Glutamatergic neuron (in vitro differentiated cells): ENCODE data around the gene NAMPT. TPM values are rescaled to one million over a fixed set of nuclear protein-coding genes. Genes with fewer than 3 reads are reported as not detected.

Experiments used
- DNase-seq: peaks from one replicate; pipeline ENCODE4 v3.0.0; 2022
- H3K27ac Mint-ChIP-seq: one replicate; pipeline ENCODE4 v1.8.0; 2020; ENCODE audit warnings: mild to moderate bottlenecking, mixed read lengths, inconsistent platforms; ENCODE audit not compliant: unreplicated experiment
- H3K27me3 Mint-ChIP-seq: one replicate; pipeline ENCODE4 v1.8.0; 2020; ENCODE audit warnings: mild to moderate bottlenecking, moderate library complexity, mixed read lengths, inconsistent platforms; ENCODE audit not compliant: unreplicated experiment
- H3K36me3 Mint-ChIP-seq: one replicate; pipeline ENCODE4 v1.8.0; 2020; ENCODE audit warnings: mild to moderate bottlenecking, mixed read lengths, inconsistent platforms; ENCODE audit not compliant: unreplicated experiment
- H3K4me1 Mint-ChIP-seq: one replicate; pipeline ENCODE4 v1.8.0; 2020; ENCODE audit warnings: mild to moderate bottlenecking, low read depth, mixed read lengths, inconsistent platforms; ENCODE audit not compliant: unreplicated experiment
- H3K4me3 Mint-ChIP-seq: one replicate; pipeline ENCODE4 v1.8.0; 2020; ENCODE audit warnings: mild to moderate bottlenecking, mixed read lengths, inconsistent platforms; ENCODE audit not compliant: unreplicated experiment
- H3K9me3 Mint-ChIP-seq: one replicate; pipeline ENCODE4 v1.8.0; 2020; ENCODE audit warnings: mild to moderate bottlenecking, moderate library complexity, mixed read lengths, inconsistent platforms; ENCODE audit not compliant: unreplicated experiment
- total RNA-seq: library from RNA; stranded (reverse); fragmentation: NEBNext Ultra II Directional; extraction: Animal tissue kit (Norgen Biotek cat#: 25700); gene quantifications from one replicate; pipeline ENCODE4 v1.2.1, GENCODE V29; 2021; ENCODE audit not compliant: unreplicated experiment
- TF ChIP-seq, protein P1 (sequence below): fragments of 200-600 bp; sonication (generic); IDR thresholded peaks from one replicate; pipeline ENCODE4 v1.5.0; 2021; ENCODE audit not compliant: partially characterized antibody, unreplicated experiment

The NAMPT gene
- total RNA-seq, 1 donor from 2014 or later = 48.4 TPM

DNA sequence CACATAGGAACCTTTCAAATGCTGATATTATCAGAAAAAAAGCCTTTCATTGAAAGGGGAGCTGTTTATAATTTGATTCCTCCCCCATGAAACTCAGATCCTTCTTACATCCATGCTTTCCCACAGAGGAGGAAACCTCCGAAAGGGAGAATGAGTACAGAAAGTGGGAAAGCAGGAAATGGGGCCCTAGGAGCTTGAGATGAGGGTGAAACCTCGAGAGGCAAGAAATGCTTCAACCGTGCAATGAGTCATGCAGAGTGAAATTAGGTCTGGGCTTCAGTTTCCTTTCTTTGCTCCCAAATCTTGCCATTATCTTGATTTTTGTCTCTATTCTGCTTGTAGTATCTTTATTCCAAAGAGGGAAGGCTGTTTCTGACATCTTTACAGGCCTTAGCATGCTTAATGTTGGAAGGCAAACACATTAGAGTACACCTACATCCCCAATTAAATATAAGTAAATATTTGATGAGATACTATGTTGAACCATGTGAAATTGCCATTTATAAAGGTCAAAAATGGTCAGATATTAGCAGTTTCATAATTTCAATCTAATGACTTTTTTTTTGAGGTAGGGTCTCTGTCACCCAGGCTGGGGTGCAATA, 79.1 kb downstream of the NAMPT start:
- Mint-ChIP-seq H3K9me3 (no peaks in the 10 kb centered on the region), H3K4me3 (no peak overlapping the region), H3K27ac (no peak overlapping the region), H3K4me1 (no peaks in the 10 kb centered on the region), H3K36me3 (no peaks in the 10 kb centered on the region), H3K27me3 (peaks cover 3% of the 10 kb centered on the region)
- TF ChIP-seq, protein P1, sequence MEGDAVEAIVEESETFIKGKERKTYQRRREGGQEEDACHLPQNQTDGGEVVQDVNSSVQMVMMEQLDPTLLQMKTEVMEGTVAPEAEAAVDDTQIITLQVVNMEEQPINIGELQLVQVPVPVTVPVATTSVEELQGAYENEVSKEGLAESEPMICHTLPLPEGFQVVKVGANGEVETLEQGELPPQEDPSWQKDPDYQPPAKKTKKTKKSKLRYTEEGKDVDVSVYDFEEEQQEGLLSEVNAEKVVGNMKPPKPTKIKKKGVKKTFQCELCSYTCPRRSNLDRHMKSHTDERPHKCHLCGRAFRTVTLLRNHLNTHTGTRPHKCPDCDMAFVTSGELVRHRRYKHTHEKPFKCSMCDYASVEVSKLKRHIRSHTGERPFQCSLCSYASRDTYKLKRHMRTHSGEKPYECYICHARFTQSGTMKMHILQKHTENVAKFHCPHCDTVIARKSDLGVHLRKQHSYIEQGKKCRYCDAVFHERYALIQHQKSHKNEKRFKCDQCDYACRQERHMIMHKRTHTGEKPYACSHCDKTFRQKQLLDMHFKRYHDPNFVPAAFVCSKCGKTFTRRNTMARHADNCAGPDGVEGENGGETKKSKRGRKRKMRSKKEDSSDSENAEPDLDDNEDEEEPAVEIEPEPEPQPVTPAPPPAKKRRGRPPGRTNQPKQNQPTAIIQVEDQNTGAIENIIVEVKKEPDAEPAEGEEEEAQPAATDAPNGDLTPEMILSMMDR = no peak
- no peak for DNase-seq

DNA sequence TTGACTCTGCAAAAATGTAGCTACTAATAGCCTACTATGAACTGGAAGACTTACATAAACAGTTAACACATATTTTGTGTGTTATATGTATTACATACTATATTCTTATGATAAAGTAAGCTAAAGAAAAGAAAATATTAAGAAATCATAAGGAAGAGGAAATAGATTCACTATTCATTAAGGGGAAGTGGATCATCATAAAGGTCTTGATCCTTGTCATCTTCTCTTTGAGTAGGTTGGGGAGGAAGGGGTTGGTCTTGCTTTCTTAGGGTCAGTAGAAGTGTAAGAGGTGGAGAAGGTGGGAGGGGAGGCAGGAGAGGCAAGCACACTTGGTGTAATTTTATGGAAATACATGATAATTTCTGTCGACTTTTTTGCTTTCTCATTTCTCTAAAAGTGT, 81.3 kb downstream of the NAMPT start:
- Mint-ChIP-seq H3K4me1 (peaks cover 2% of the 10 kb centered on the region), H3K27me3 (no peaks in the 10 kb centered on the region), H3K4me3 (no peak overlapping the region), H3K36me3 (no peaks in the 10 kb centered on the region), H3K9me3 (no peaks in the 10 kb centered on the region), H3K27ac (no peak overlapping the region)
- TF ChIP-seq, protein P1 = no peak
- no peak for DNase-seq

DNA sequence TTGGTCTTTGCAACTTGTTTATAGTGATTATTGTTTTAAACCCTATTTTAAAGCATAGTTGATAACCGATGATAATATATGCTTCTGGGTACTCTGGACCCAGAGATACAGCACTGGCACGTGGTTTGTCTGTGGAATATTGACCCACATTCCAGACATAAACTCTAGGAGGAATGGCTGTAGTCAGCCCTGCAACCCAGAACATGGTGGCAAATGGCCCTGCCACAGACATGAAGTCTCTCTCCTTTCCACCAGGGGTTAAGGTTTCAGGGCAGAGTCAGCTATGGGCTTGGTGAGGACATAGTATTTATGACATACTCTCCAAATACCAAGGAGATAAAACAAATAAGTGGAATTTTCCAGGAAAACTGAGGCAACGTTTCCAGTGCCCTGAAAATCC, 83.6 kb downstream of the NAMPT start:
- H3K4me1 Mint-ChIP-seq = peaks cover 2% of the 10 kb centered on the region
- TF ChIP-seq, protein P1 = no peak
- peaks cover 3% of the 10 kb centered on the region for H3K9me3 Mint-ChIP-seq
- H3K27me3 Mint-ChIP-seq = no peaks in the 10 kb centered on the region
- no peak overlapping the region for H3K4me3 Mint-ChIP-seq
- peaks cover under 1% of the 10 kb centered on the region for H3K36me3 Mint-ChIP-seq
- no peak for DNase-seq
- no peak overlapping the region for H3K27ac Mint-ChIP-seq

DNA sequence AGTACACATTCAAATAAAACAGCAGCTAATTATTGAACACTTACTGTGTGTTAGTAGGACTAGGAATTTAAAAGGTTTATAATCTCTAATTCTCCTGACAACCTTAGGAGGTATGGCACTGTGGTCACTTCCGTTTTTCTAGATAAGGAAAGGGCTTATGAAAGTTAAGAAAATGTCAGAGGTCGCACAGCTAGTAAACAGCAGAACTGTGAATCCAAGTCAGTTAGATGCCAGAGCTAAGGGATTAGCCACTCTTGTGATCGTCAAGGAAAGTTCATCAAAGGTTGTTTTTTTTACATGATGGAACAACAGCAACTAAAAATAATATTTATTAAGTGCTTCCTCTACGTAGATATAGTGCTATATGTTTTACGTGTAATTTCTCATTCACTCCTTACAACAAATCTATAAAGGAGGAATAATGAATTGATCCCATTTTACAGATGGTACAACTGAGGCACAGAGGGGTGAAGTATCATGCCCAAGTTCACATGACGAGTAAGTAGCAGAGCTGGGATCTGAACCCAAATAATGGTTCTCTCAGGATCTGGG, 84.9 kb downstream of the NAMPT start:
- Mint-ChIP-seq H3K27me3 (no peaks in the 10 kb centered on the region), H3K4me1 (peaks cover 2% of the 10 kb centered on the region), H3K4me3 (no peak overlapping the region), H3K9me3 (peaks cover 4% of the 10 kb centered on the region), H3K36me3 (peaks cover 4% of the 10 kb centered on the region), H3K27ac (no peak overlapping the region)
- no peak for DNase-seq
- TF ChIP-seq, protein P1 = no peak

DNA sequence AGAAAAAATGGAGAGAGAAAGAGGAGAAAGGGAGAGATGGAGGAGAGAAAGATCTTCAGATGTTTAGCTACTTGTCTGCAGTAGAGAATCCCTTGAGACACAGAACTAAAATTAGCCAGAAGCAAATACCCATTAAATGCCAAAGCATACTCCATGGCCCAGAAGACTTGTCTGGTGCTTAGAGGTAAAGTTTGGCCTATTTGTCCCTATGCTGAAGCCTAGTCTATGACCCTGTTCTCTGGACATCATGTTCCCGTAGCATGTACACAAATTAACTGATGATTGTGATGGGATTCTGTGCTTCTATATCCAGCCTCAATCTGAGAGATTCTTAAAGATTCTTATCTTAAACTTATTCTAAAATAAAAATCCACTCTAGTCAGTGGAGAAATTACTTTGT, 85.8 kb downstream of the NAMPT start:
- Mint-ChIP-seq H3K4me1 (peaks cover 2% of the 10 kb centered on the region), H3K9me3 (peaks cover 4% of the 10 kb centered on the region), H3K36me3 (peaks cover 4% of the 10 kb centered on the region), H3K27ac (no peak overlapping the region), H3K27me3 (no peaks in the 10 kb centered on the region), H3K4me3 (no peak overlapping the region)
- TF ChIP-seq, protein P1 = no peak
- no peak for DNase-seq

Other genes with a start within 250 kb of the NAMPT start
- gene SYPL1, start 172.7 kb downstream of the NAMPT start, total RNA-seq = 10.0 TPM